ENCODE results near the gene TES.

The TES gene

DNA sequence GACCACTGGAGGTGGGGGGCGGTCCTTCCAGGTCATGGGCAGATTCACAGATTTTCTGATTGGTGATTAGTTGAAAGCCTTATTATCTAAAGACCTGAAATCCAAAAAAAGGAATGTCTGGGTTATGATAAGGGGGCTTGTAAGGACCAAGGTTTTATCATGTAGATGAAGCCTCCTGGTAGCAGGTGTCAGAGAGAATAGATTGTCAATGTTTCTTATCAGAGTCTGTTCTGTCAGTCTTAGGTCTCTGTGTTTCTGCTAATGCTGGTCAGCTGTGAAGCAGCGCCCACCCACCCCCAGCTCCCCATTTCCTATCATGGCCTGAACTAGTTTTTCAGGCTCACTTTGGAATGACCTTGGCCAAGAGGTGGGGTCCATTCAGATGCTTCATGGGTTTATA, 21.2 kb downstream of the TES start:
- H3K4me3 ChIP-seq (replicated peaks; ENCODE audit: insufficient read depth, low read length): no peak overlapping the region
- H3K27me3 ChIP-seq (ENCODE audit: insufficient read depth, poor library complexity, severe bottlenecking): no peaks in the 10 kb centered on the region
- H3K27ac ChIP-seq (replicated peaks): no peak overlapping the region
- DNase-seq (ENCODE audit: low read depth in 1 of 2, low spot score in 1 of 2): no peak
- TF ChIP-seq SPI1 (IDR thresholded peaks at IDR 0.05; ENCODE audit: borderline replicate concordance, low read depth) (no peak), GABPA (IDR thresholded peaks at IDR 0.05; ENCODE audit: low read depth) (no peak), POLR2AphosphoS5 (IDR thresholded peaks at IDR 0.05; ENCODE audit: low read depth) (no peak)
- TF ChIP-seq, protein P1, sequence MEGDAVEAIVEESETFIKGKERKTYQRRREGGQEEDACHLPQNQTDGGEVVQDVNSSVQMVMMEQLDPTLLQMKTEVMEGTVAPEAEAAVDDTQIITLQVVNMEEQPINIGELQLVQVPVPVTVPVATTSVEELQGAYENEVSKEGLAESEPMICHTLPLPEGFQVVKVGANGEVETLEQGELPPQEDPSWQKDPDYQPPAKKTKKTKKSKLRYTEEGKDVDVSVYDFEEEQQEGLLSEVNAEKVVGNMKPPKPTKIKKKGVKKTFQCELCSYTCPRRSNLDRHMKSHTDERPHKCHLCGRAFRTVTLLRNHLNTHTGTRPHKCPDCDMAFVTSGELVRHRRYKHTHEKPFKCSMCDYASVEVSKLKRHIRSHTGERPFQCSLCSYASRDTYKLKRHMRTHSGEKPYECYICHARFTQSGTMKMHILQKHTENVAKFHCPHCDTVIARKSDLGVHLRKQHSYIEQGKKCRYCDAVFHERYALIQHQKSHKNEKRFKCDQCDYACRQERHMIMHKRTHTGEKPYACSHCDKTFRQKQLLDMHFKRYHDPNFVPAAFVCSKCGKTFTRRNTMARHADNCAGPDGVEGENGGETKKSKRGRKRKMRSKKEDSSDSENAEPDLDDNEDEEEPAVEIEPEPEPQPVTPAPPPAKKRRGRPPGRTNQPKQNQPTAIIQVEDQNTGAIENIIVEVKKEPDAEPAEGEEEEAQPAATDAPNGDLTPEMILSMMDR (IDR thresholded peaks at IDR 0.05; ENCODE audit: insufficient read depth, low read length): no peak
- TF ChIP-seq, protein P2, sequence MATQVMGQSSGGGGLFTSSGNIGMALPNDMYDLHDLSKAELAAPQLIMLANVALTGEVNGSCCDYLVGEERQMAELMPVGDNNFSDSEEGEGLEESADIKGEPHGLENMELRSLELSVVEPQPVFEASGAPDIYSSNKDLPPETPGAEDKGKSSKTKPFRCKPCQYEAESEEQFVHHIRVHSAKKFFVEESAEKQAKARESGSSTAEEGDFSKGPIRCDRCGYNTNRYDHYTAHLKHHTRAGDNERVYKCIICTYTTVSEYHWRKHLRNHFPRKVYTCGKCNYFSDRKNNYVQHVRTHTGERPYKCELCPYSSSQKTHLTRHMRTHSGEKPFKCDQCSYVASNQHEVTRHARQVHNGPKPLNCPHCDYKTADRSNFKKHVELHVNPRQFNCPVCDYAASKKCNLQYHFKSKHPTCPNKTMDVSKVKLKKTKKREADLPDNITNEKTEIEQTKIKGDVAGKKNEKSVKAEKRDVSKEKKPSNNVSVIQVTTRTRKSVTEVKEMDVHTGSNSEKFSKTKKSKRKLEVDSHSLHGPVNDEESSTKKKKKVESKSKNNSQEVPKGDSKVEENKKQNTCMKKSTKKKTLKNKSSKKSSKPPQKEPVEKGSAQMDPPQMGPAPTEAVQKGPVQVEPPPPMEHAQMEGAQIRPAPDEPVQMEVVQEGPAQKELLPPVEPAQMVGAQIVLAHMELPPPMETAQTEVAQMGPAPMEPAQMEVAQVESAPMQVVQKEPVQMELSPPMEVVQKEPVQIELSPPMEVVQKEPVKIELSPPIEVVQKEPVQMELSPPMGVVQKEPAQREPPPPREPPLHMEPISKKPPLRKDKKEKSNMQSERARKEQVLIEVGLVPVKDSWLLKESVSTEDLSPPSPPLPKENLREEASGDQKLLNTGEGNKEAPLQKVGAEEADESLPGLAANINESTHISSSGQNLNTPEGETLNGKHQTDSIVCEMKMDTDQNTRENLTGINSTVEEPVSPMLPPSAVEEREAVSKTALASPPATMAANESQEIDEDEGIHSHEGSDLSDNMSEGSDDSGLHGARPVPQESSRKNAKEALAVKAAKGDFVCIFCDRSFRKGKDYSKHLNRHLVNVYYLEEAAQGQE (IDR thresholded peaks at IDR 0.05; ENCODE audit: insufficient replicate concordance, low read depth): no peak

DNA sequence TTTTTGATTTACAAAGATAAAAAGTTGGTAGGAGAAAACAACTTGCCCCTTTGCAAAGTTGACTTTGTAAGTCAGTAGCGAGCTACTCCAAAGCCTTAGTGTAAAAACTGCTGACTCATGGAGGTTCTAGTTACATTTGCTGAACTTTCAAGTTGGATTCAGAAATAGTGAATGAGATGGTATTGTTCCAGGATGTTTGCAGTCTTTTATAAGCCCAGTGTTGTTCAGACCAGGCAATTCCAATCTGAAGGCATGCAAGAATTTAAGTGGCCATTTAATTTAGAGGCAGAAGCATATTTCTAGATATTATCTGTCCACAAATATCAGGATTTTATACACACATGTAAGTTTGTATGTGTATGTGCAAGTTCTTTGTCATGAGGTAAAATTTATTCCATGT, 21.6 kb downstream of the TES start:
- TF ChIP-seq GABPA (IDR thresholded peaks at IDR 0.05; ENCODE audit: low read depth): no peak
- H3K27ac ChIP-seq (replicated peaks): no peak overlapping the region
- DNase-seq (ENCODE audit: low read depth in 1 of 2, low spot score in 1 of 2): peak in 1 of 2 experiments; percentile 13

DNA sequence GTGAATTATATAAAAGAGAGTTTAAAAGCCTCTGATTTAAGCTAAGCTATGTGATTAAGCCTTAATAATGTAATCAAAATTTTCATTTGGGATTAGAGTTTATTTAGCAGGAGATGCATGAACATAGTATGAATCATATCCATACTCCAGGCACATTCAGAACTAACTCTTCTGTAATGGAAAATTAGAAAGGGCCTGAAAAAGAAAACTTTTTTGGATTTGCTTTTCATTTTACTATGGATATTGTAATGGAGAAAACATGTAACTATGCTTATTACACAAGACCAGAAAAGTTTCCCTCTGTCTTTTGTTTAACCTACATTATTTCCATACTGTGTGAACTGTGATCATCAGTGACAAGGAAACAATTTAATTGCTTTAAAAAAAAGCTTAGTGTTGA, 22.0 kb downstream of the TES start:
- Histone ChIP-seq H3K27ac (replicated peaks) (peak overlapping the region; percentile 12; the same call in 1 of the 2 replicates), H3K27me3 (ENCODE audit: insufficient read depth, poor library complexity, severe bottlenecking) (no peaks in the 10 kb centered on the region), H3K4me3 (replicated peaks; ENCODE audit: insufficient read depth, low read length) (no peak overlapping the region)
- no peak for DNase-seq (ENCODE audit: low read depth in 1 of 2, low spot score in 1 of 2)
- no peak for TF ChIP-seq SPI1 (IDR thresholded peaks at IDR 0.05; ENCODE audit: borderline replicate concordance, low read depth)
- TF ChIP-seq, protein P1 (IDR thresholded peaks at IDR 0.05; ENCODE audit: insufficient read depth, low read length): no peak
- no peak for TF ChIP-seq GABPA (IDR thresholded peaks at IDR 0.05; ENCODE audit: low read depth)
- TF ChIP-seq POLR2AphosphoS5 (IDR thresholded peaks at IDR 0.05; ENCODE audit: low read depth): no peak
- TF ChIP-seq, protein P2 (IDR thresholded peaks at IDR 0.05; ENCODE audit: insufficient replicate concordance, low read depth): no peak

More for the DNA sequence above, 21.6 kb downstream of the TES start:
- Histone ChIP-seq H3K4me3 (replicated peaks; ENCODE audit: insufficient read depth, low read length) (no peak overlapping the region), H3K27me3 (ENCODE audit: insufficient read depth, poor library complexity, severe bottlenecking) (no peaks in the 10 kb centered on the region)

DNA sequence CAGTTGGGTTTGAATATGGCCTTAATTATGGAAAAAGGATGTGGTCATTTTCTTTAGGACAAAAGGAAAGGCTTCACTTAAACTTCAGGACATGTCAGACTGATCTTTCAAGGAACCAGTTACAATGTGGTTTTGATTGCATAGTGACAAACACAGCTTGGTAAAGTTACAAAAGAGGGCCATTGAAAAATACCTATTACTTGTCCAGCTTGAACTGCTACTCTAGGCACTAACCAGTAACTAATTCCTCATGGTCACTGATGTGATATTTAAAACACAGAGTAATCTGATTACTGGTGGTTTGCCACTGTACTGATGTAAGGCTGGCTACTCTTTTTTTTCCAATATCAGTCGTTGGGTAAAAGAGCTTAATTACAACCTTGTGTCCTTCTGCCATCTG, 22.6 kb downstream of the TES start:
- no peaks in the 10 kb centered on the region for H3K27me3 ChIP-seq (ENCODE audit: insufficient read depth, poor library complexity, severe bottlenecking)
- TF ChIP-seq GABPA (IDR thresholded peaks at IDR 0.05; ENCODE audit: low read depth): no peak
- TF ChIP-seq SPI1 (IDR thresholded peaks at IDR 0.05; ENCODE audit: borderline replicate concordance, low read depth): no peak
- TF ChIP-seq POLR2AphosphoS5 (IDR thresholded peaks at IDR 0.05; ENCODE audit: low read depth): no peak
- TF ChIP-seq, protein P1 (IDR thresholded peaks at IDR 0.05; ENCODE audit: insufficient read depth, low read length): no peak
- TF ChIP-seq, protein P2 (IDR thresholded peaks at IDR 0.05; ENCODE audit: insufficient replicate concordance, low read depth): no peak
- peak overlapping the region; percentile 12; the same call in 1 of the 2 replicates for H3K27ac ChIP-seq (replicated peaks)
- peak in 1 of 2 experiments; percentile 22 for DNase-seq (ENCODE audit: low read depth in 1 of 2, low spot score in 1 of 2)
- H3K4me3 ChIP-seq (replicated peaks; ENCODE audit: insufficient read depth, low read length): no peak overlapping the region
